ENCODE measurements around the gene TUG1. TPM values are rescaled to one million over a fixed set of nuclear protein-coding genes. Genes with fewer than 3 reads are reported as not detected.

Gene TUG1
- total RNA-seq, 1 donor from 2014 or later = 83.0 TPM

DNA sequence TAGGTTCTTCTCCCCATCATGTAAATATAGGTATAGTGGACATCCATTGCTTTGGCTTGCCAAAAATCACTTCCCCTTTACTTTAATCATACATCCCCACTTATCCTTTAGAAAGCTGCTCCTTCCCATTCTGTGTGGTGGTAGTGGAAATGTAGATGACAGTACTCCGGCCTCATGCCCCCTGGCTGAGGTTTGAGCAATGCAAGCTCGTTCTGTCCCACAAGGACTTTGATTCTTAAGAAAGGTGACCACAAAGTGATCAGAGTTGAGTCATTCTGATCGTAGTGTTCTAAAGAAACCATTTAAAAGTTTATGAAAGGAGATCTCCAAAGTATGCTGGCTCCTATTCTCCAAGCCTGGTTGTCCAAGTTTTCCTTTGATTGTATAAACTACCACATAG, 10.9 kb downstream of the TUG1 start:
- Mint-ChIP-seq H3K4me1 (peaks cover 4% of the 10 kb centered on the region), H3K4me3 (no peak overlapping the region), H3K27ac (no peak overlapping the region), H3K9me3 (peaks cover 55% of the 10 kb centered on the region), H3K36me3 (ENCODE audit: low read depth) (peaks cover 30% of the 10 kb centered on the region), H3K27me3 (no peaks in the 10 kb centered on the region)
- intact Hi-C loops (cut with micrococcal nuclease) = no loop called here
- TF ChIP-seq CTCF (IDR thresholded peaks at IDR 0.05) = no peak
- CTCF ChIA-PET = no interaction called here
- DNase-seq (no peak), ATAC-seq (ENCODE audit: low read depth) (no peak)
- POLR2A ChIA-PET = interaction anchor here (0.5 to 1.9 kb wide), 2 partner anchors 12 to 277 kb away, joined by 3 to 9 read pairs; partner anchors contain the start of genes MORC2 and TUG1

- no peaks in the 10 kb centered on the region for H3K27me3 Mint-ChIP-seq
- intact Hi-C loops (cut with micrococcal nuclease) = no loop called here
- DNase-seq = no peak
- TF ChIP-seq CTCF (IDR thresholded peaks at IDR 0.05) = no peak
- H3K4me3 Mint-ChIP-seq = no peak overlapping the region
- H3K9me3 Mint-ChIP-seq = peaks cover 41% of the 10 kb centered on the region
- no peak overlapping the region for H3K27ac Mint-ChIP-seq
- peaks cover 4% of the 10 kb centered on the region for H3K4me1 Mint-ChIP-seq
- ChIA-PET CTCF (no interaction called here), POLR2A (no interaction called here)
- no peak for ATAC-seq (ENCODE audit: low read depth)
- H3K36me3 Mint-ChIP-seq (ENCODE audit: low read depth) = peaks cover 10% of the 10 kb centered on the region
Observed at GRCh38 chr22:30982512-30982911, 13.4 kb downstream of the TUG1 start.

- CTCF ChIA-PET = no interaction called here
- Mint-ChIP-seq H3K27ac (no peak overlapping the region), H3K4me1 (no peaks in the 10 kb centered on the region), H3K36me3 (ENCODE audit: low read depth) (peaks cover 2% of the 10 kb centered on the region), H3K9me3 (peaks cover 36% of the 10 kb centered on the region), H3K27me3 (no peaks in the 10 kb centered on the region), H3K4me3 (no peak overlapping the region)
- ATAC-seq (ENCODE audit: low read depth) = no peak
- no peak for DNase-seq
- no peak for TF ChIP-seq CTCF (IDR thresholded peaks at IDR 0.05)
- POLR2A ChIA-PET = no interaction called here
- intact Hi-C loops (cut with micrococcal nuclease) = no loop called here
Observed at GRCh38 chr22:30984317-30984716, 15.3 kb downstream of the TUG1 start.

GRCh38 chr22:30985561-30986208, 16.6 kb downstream of the TUG1 start:
- DNase-seq (no peak), ATAC-seq (ENCODE audit: low read depth) (no peak)
- CTCF ChIA-PET = no interaction called here
- Mint-ChIP-seq H3K9me3 (peaks cover 35% of the 10 kb centered on the region), H3K4me1 (no peaks in the 10 kb centered on the region), H3K4me3 (no peak overlapping the region), H3K27me3 (no peaks in the 10 kb centered on the region), H3K27ac (no peak overlapping the region), H3K36me3 (ENCODE audit: low read depth) (peaks cover 2% of the 10 kb centered on the region)
- intact Hi-C loops (cut with micrococcal nuclease) = no loop called here
- no peak for TF ChIP-seq CTCF (IDR thresholded peaks at IDR 0.05)
- POLR2A ChIA-PET = no interaction called here

- CTCF ChIA-PET = no interaction called here
- peaks cover 3% of the 10 kb centered on the region for H3K36me3 Mint-ChIP-seq (ENCODE audit: low read depth)
- no peaks in the 10 kb centered on the region for H3K4me1 Mint-ChIP-seq
- intact Hi-C loops (cut with micrococcal nuclease) = no loop called here
- TF ChIP-seq CTCF (IDR thresholded peaks at IDR 0.05) = no peak
- DNase-seq (no peak), ATAC-seq (ENCODE audit: low read depth) (no peak)
- H3K9me3 Mint-ChIP-seq = peaks cover 21% of the 10 kb centered on the region
- no peak overlapping the region for H3K27ac Mint-ChIP-seq
- POLR2A ChIA-PET = no interaction called here
- peaks cover 4% of the 10 kb centered on the region for H3K27me3 Mint-ChIP-seq
- no peak overlapping the region for H3K4me3 Mint-ChIP-seq
Observed at GRCh38 chr22:30989474-30989873, 20.4 kb downstream of the TUG1 start.
